Activated CD8-positive, alpha-beta memory T cell treated with anti-CD3 and anti-CD28 coated beads, Interleukin-2, amount 50 U/mL, for 24 hours (primary cell): ENCODE measurements around the gene ELAVL4.

Experiments
- DNase-seq: peaks from one replicate; pipeline ENCODE4 v3.0.0-alpha.2; 2020; ENCODE audit errors: extremely low read depth

ELAVL4 gene

GRCh38 chr1:50252196-50252595 is 143.5 kb downstream of the ELAVL4 start:
- no peak for DNase-seq
